Measurements from ENCODE around the gene SPDYE5. TPM values are rescaled to one million over a fixed set of nuclear protein-coding genes. Genes with fewer than 3 reads are reported as not detected.
"Not testable (repeated sequence)": the region's sequence is repeated elsewhere in the genome, so short reads cannot be mapped to it uniquely, and the experiment has no call there.

SPDYE5 gene
- polyA plus RNA-seq, 1 donor (not counting 4 experiments of a cell fraction or from before 2014, with no cell fraction given) = 0.04 TPM

DNA sequence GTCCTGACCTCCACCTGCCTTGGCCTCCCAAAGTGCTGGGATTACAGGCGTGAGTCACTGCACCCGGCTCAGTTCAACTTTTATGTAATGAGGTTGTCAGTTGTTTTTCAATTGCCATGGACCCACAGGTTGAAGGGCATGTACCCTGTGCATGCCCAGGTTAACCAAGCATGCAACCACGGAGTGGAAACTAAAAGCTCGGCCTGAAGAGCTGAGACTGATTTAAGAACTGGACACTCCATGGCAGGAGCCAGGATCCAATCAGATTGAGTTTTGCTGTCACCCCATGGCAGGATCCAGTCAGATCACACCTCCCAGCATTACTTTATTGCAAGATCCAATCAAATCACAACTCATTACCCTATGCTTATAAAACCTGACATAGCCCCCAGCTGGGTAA, 16.9 kb downstream of the SPDYE5 start:
- H3K27me3 ChIP-seq (ENCODE audit: control insufficient read depth, extremely low read depth, insufficient read depth, low read length); H3K27ac ChIP-seq (ENCODE audit: control insufficient read depth, insufficient read depth, low read length); H3K4me1 ChIP-seq (ENCODE audit: control insufficient read depth, extremely low read depth, insufficient read depth, low read length); FAIRE-seq; dilution Hi-C loops (cut with MboI; ENCODE audit: extremely low pct_ligation_motif_present, low sequenced_read_pairs); H3K4me3 ChIP-seq (ENCODE audit: control insufficient read depth in 2 of 3, extremely low read depth in 1 of 3, insufficient read depth in 2 of 3, low read depth in 1 of 3, low read length in 3 of 3); H3K36me3 ChIP-seq (ENCODE audit: control insufficient read depth in 2 of 2, extremely low read depth in 1 of 2, insufficient read depth in 2 of 2, low read length in 2 of 2); DNase-seq (ENCODE audit: low read depth, low spot score); H3K9me3 ChIP-seq (ENCODE audit: control insufficient read depth, low read depth, low read length); H3K9me1 ChIP-seq (ENCODE audit: control insufficient read depth, extremely low read depth, insufficient read depth, low read length); H3K79me2 ChIP-seq (ENCODE audit: control insufficient read depth, insufficient read depth, low read length); H3K4me2 ChIP-seq (ENCODE audit: control insufficient read depth, extremely low read depth, insufficient read depth, low read depth, low read length); H3K9ac ChIP-seq (ENCODE audit: control insufficient read depth, extremely low read depth, insufficient read depth, low read length); H2AFZ ChIP-seq (ENCODE audit: control insufficient read depth, low read length); H4K20me1 ChIP-seq (ENCODE audit: control insufficient read depth, extremely low read depth, insufficient read depth, low read length): not testable (repeated sequence)

DNA sequence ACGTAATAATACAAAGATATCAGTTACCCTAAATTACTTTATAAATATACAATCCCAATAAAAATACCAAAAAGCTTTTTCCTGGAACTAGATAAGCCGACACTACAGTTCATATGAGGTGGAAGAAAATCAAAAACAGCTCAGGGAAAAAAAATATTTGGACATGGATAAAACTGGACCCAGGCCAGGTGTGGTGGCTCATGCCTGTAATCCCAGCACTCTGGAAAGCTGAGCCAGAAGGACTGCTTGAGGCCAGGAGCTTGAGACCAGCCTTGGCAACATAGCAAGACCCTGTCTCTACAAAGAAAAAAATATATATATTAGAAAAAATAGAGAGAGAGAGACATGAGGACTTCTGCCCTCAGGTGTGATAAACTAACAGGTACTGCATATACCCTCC, 26.7 kb downstream of the SPDYE5 start:
- H3K4me1 ChIP-seq (ENCODE audit: control insufficient read depth, extremely low read depth, insufficient read depth, low read length); H3K4me2 ChIP-seq (ENCODE audit: control insufficient read depth, extremely low read depth, insufficient read depth, low read depth, low read length); FAIRE-seq; H4K20me1 ChIP-seq (ENCODE audit: control insufficient read depth, extremely low read depth, insufficient read depth, low read length); H3K36me3 ChIP-seq (ENCODE audit: control insufficient read depth in 2 of 2, extremely low read depth in 1 of 2, insufficient read depth in 2 of 2, low read length in 2 of 2); H2AFZ ChIP-seq (ENCODE audit: control insufficient read depth, low read length); H3K27me3 ChIP-seq (ENCODE audit: control insufficient read depth, extremely low read depth, insufficient read depth, low read length); H3K9ac ChIP-seq (ENCODE audit: control insufficient read depth, extremely low read depth, insufficient read depth, low read length); DNase-seq (ENCODE audit: low read depth, low spot score); H3K9me3 ChIP-seq (ENCODE audit: control insufficient read depth, low read depth, low read length); dilution Hi-C loops (cut with MboI; ENCODE audit: extremely low pct_ligation_motif_present, low sequenced_read_pairs); H3K27ac ChIP-seq (ENCODE audit: control insufficient read depth, insufficient read depth, low read length); H3K4me3 ChIP-seq (ENCODE audit: control insufficient read depth in 2 of 3, extremely low read depth in 1 of 3, insufficient read depth in 2 of 3, low read depth in 1 of 3, low read length in 3 of 3); H3K9me1 ChIP-seq (ENCODE audit: control insufficient read depth, extremely low read depth, insufficient read depth, low read length): not testable (repeated sequence)
- H3K79me2 ChIP-seq (ENCODE audit: control insufficient read depth, insufficient read depth, low read length) = peaks cover 21% of the 10 kb centered on the region

- H3K36me3 ChIP-seq (ENCODE audit: control insufficient read depth in 2 of 2, extremely low read depth in 1 of 2, insufficient read depth in 2 of 2, low read length in 2 of 2); dilution Hi-C loops (cut with MboI; ENCODE audit: extremely low pct_ligation_motif_present, low sequenced_read_pairs); FAIRE-seq; DNase-seq (ENCODE audit: low read depth, low spot score); H2AFZ ChIP-seq (ENCODE audit: control insufficient read depth, low read length); H3K9ac ChIP-seq (ENCODE audit: control insufficient read depth, extremely low read depth, insufficient read depth, low read length); H3K27ac ChIP-seq (ENCODE audit: control insufficient read depth, insufficient read depth, low read length); H3K27me3 ChIP-seq (ENCODE audit: control insufficient read depth, extremely low read depth, insufficient read depth, low read length); H3K4me3 ChIP-seq (ENCODE audit: control insufficient read depth in 2 of 3, extremely low read depth in 1 of 3, insufficient read depth in 2 of 3, low read depth in 1 of 3, low read length in 3 of 3); H3K9me1 ChIP-seq (ENCODE audit: control insufficient read depth, extremely low read depth, insufficient read depth, low read length); H3K4me2 ChIP-seq (ENCODE audit: control insufficient read depth, extremely low read depth, insufficient read depth, low read depth, low read length); H3K9me3 ChIP-seq (ENCODE audit: control insufficient read depth, low read depth, low read length); H3K4me1 ChIP-seq (ENCODE audit: control insufficient read depth, extremely low read depth, insufficient read depth, low read length); H4K20me1 ChIP-seq (ENCODE audit: control insufficient read depth, extremely low read depth, insufficient read depth, low read length): not testable (repeated sequence)
- peaks cover 37% of the 10 kb centered on the region for H3K79me2 ChIP-seq (ENCODE audit: control insufficient read depth, insufficient read depth, low read length)
These were observed 29.6 kb downstream of the SPDYE5 start for GRCh38 chr7:75521727-75522126.

GRCh38 chr7:75527224-75527722, 35.2 kb downstream of the SPDYE5 start:
- FAIRE-seq; DNase-seq (ENCODE audit: low read depth, low spot score); H3K4me1 ChIP-seq (ENCODE audit: control insufficient read depth, extremely low read depth, insufficient read depth, low read length); H3K27me3 ChIP-seq (ENCODE audit: control insufficient read depth, extremely low read depth, insufficient read depth, low read length); H3K9me1 ChIP-seq (ENCODE audit: control insufficient read depth, extremely low read depth, insufficient read depth, low read length); H3K9me3 ChIP-seq (ENCODE audit: control insufficient read depth, low read depth, low read length); H3K36me3 ChIP-seq (ENCODE audit: control insufficient read depth in 2 of 2, extremely low read depth in 1 of 2, insufficient read depth in 2 of 2, low read length in 2 of 2); dilution Hi-C loops (cut with MboI; ENCODE audit: extremely low pct_ligation_motif_present, low sequenced_read_pairs); H4K20me1 ChIP-seq (ENCODE audit: control insufficient read depth, extremely low read depth, insufficient read depth, low read length): not testable (repeated sequence)
- Histone ChIP-seq H3K4me2 (ENCODE audit: control insufficient read depth, extremely low read depth, insufficient read depth, low read depth, low read length) (peak overlapping the region; percentile 78), H3K4me3 (ENCODE audit: control insufficient read depth in 2 of 3, extremely low read depth in 1 of 3, insufficient read depth in 2 of 3, low read depth in 1 of 3, low read length in 3 of 3) (peak overlapping the region; percentile 76 to 92 (median 84)), H2AFZ (ENCODE audit: control insufficient read depth, low read length) (peak overlapping the region; percentile 19), H3K27ac (ENCODE audit: control insufficient read depth, insufficient read depth, low read length) (peak overlapping the region; percentile 69), H3K9ac (ENCODE audit: control insufficient read depth, extremely low read depth, insufficient read depth, low read length) (peak overlapping the region; percentile 83), H3K79me2 (ENCODE audit: control insufficient read depth, insufficient read depth, low read length) (peaks cover 31% of the 10 kb centered on the region)
